HepG2 (cell line): ENCODE data around the gene ODC1.

Experiments used
- CTCF ChIP-seq: sonication (generic); formaldehyde crosslinking; IDR thresholded peaks from 2 replicates; pipeline ENCODE4 v1.5.0; 2020; ENCODE audit warnings: mild to moderate bottlenecking, missing genetic modification reagents, moderate library complexity
- GABPA ChIP-seq, 2 experiments: IDR thresholded peaks; 2 replicates each; pipeline ENCODE4 v1.6.1; 2011 to 2016; ENCODE audit warnings: low read depth in 2 of 2, low read length in 1 of 2, missing biosample characterization in 1 of 2, missing genetic modification characterization in 1 of 2
- POLR2AphosphoS5 ChIP-seq: IDR thresholded peaks from 2 replicates; pipeline ENCODE4 v1.6.1; 2012; ENCODE audit warnings: low read depth, low read length
- SIN3A ChIP-seq: IDR thresholded peaks from 2 replicates; pipeline ENCODE4 v1.6.1; 2011; ENCODE audit warnings: low read depth, mild to moderate bottlenecking, control low read depth, low read length, borderline replicate concordance
- ZNF263 ChIP-seq: sonication (generic); formaldehyde crosslinking; IDR thresholded peaks from 2 replicates; pipeline ENCODE4 v1.4.0; 2020; ENCODE audit warnings: missing genetic modification reagents
- TF ChIP-seq, protein P1 (sequence below): sonication (generic); formaldehyde crosslinking; IDR thresholded peaks from 2 replicates; pipeline ENCODE4 v1.9.0; 2021; ENCODE audit warnings: missing genetic modification reagents, mild to moderate bottlenecking, borderline replicate concordance

- TF ChIP-seq GABPA (IDR thresholded peaks at IDR 0.05; ENCODE audit: low read depth, low read length) (no peak), GABPA (CRISPR knock-in tag; IDR thresholded peaks at IDR 0.05; ENCODE audit: low read depth) (no peak), SIN3A (no peak), CTCF (CRISPR knock-in tag) (no peak), POLR2AphosphoS5 (no peak), ZNF263 (CRISPR knock-in tag) (no peak)
- TF ChIP-seq, protein P1, sequence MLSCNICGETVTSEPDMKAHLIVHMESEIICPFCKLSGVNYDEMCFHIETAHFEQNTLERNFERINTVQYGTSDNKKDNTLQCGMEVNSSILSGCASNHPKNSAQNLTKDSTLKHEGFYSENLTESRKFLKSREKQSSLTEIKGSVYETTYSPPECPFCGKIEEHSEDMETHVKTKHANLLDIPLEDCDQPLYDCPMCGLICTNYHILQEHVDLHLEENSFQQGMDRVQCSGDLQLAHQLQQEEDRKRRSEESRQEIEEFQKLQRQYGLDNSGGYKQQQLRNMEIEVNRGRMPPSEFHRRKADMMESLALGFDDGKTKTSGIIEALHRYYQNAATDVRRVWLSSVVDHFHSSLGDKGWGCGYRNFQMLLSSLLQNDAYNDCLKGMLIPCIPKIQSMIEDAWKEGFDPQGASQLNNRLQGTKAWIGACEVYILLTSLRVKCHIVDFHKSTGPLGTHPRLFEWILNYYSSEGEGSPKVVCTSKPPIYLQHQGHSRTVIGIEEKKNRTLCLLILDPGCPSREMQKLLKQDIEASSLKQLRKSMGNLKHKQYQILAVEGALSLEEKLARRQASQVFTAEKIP (CRISPR knock-in tag), result no peak
These were observed 45.4 kb downstream of the ODC1 start for GRCh38 chr2:10402653-10403215.
